Fibroblast of gingiva (primary cell): ENCODE results near the gene MLC1.
A peak's percentile ranks its signal among the peaks of the same experiment; 100 is the strongest.

Source experiments
- DNase-seq: peaks from one replicate; pipeline ENCODE4 v3.0.0-alpha.2; 2011; ENCODE audit warnings: low read depth

Gene MLC1

GRCh38 chr22:50035131-50035881 is 49.9 kb downstream of the MLC1 start:
- no peak for DNase-seq

- no peak for DNase-seq
Observed at GRCh38 chr22:50034126-50035081, 50.8 kb downstream of the MLC1 start.

- no peak for DNase-seq
Observed at GRCh38 chr22:50032941-50033601, 52.2 kb downstream of the MLC1 start.

GRCh38 chr22:50032109-50032871 is 52.9 kb downstream of the MLC1 start:
- DNase-seq, result no peak

- no peak for DNase-seq
Observed at GRCh38 chr22:50031189-50032091, 53.8 kb downstream of the MLC1 start.

- peak; percentile 39 for DNase-seq
Observed at GRCh38 chr22:50030297-50031188, 54.7 kb downstream of the MLC1 start.

- no peak for DNase-seq
Observed at GRCh38 chr22:50027639-50028537, 57.3 kb downstream of the MLC1 start.

- DNase-seq, result no peak
Observed at GRCh38 chr22:50025993-50026392, 59.2 kb downstream of the MLC1 start.

- no peak for DNase-seq
Observed at GRCh38 chr22:50022171-50022819, 62.9 kb downstream of the MLC1 start.

GRCh38 chr22:50020606-50021005 is 64.6 kb downstream of the MLC1 start:
- DNase-seq, result no peak

- DNase-seq, result no peak
Observed at GRCh38 chr22:50019316-50019715, 65.9 kb downstream of the MLC1 start.

GRCh38 chr22:50018608-50019285 is 66.5 kb downstream of the MLC1 start:
- no peak for DNase-seq

GRCh38 chr22:50017701-50018224 is 67.5 kb downstream of the MLC1 start:
- DNase-seq, result no peak

GRCh38 chr22:50016988-50017700 is 68.1 kb downstream of the MLC1 start:
- no peak for DNase-seq

- no peak for DNase-seq
Observed at GRCh38 chr22:50016308-50016987, 68.8 kb downstream of the MLC1 start.
